ENCODE data around the gene TMEM141.

- TF ChIP-seq CTCF (conservative IDR thresholded peaks at IDR 0.05 in 1 of 2, IDR thresholded peaks at IDR 0.05 in 1 of 2; ENCODE audit: low read depth in 1 of 2, low read length in 2 of 2) = no peak
- TF ChIP-seq EZH2 (IDR thresholded peaks at IDR 0.05; ENCODE audit: low read length, missing control alignments) = no peak
Measured at GRCh38 chr9:136745389-136746154, 45.6 kb upstream of the TMEM141 start.

Data from fibroblast of lung (primary cell).